ENCODE results near the gene LUC7L. TPM values are rescaled to one million over a fixed set of nuclear protein-coding genes. Genes with fewer than 3 reads are reported as not detected.

The LUC7L gene
- total and polyA plus RNA-seq, 2 of the 8 experiments (the other 6 are each of a cell fraction or from before 2014, with no cell fraction given) = 49.7 to 129 TPM

DNA sequence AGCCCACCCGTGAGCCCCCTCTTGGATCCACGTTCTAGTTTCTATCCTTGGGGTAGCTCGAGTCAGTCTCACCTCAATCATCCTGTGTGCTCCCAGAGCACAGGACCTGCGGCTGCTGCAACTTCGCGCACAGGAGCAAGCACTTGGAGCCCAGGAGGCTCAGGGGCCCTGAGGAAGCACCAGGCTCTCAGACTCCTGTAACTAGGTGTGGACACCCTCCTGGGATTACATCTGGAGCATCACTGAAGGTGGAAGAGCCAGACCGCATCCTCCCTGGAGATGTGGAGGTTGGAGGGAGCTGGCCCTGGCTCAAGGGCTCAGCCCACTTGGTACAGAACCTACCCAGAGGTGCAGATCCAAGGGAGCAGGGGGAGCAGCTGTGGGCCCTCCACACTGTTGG, 46.2 kb downstream of the LUC7L start:
- Histone ChIP-seq H3K4me1 (replicated peaks in 1 of 4; ENCODE audit: control insufficient read depth in 3 of 4, insufficient read depth in 4 of 4, low read length in 3 of 4) (peaks cover 0 to 5% (median 3%) of the 10 kb centered on the region in 4 experiments; a peak in 4 of 7 replicates), H3K79me1 (ENCODE audit: low read depth, low read length) (no peaks in the 10 kb centered on the region; the same call in 1 of the 2 replicates), H3K18ac (ENCODE audit: extremely low read depth, low read length) (no peak overlapping the region), H2AK5ac (ENCODE audit: low read depth, low read length) (no peak overlapping the region), H2BK5ac (ENCODE audit: low read depth, low read length) (no peak overlapping the region), H4K5ac (ENCODE audit: insufficient read length, low read depth, low read length) (no peak overlapping the region), H4K91ac (replicated peaks; ENCODE audit: insufficient read length, low read length) (no peak overlapping the region), H3K36me3 (ENCODE audit: control insufficient read depth in 2 of 4, insufficient read depth in 4 of 4, low read length in 3 of 4) (peaks cover 2 to 10% (median 9%) of the 10 kb centered on the region in 4 experiments; a peak in 6 of 8 replicates), H3K23me2 (ENCODE audit: low read depth, low read length) (peaks cover 9% of the 10 kb centered on the region; the same call in 1 of the 2 replicates), H3K23ac (ENCODE audit: insufficient read length) (no peak overlapping the region), H3K4ac (replicated peaks; ENCODE audit: insufficient read length, low read depth, low read length) (no peak overlapping the region), H2BK15ac (ENCODE audit: low read length) (no peak overlapping the region), H3K4me2 (ENCODE audit: insufficient read depth in 1 of 2, low read depth in 2 of 2, low read length in 2 of 2) (no peak overlapping the region), H3K27me3 (replicated peaks in 1 of 4; ENCODE audit: control insufficient read depth in 3 of 4, extremely low read depth in 1 of 4, insufficient read depth in 3 of 4, low read length in 3 of 4) (peaks cover 21 to 32% (median 28%) of the 10 kb centered on the region in 4 experiments), H2AFZ (ENCODE audit: low read length) (no peak overlapping the region), H2BK12ac (ENCODE audit: low read depth, low read length) (no peak overlapping the region), H3K79me2 (ENCODE audit: control insufficient read depth in 1 of 2, insufficient read depth in 2 of 2, low read length in 2 of 2) (no peaks in the 10 kb centered on the region), H3K4me3 (ENCODE audit: extremely low read depth in 1 of 4, insufficient read depth in 2 of 4, low read depth in 3 of 4, low read length in 4 of 4) (no peak overlapping the region), H2BK120ac (replicated peaks; ENCODE audit: low read depth, low read length) (no peak overlapping the region), H4K20me1 (replicated peaks in 1 of 2; ENCODE audit: control insufficient read depth in 1 of 2, insufficient read depth in 2 of 2, low read length in 2 of 2) (peaks cover 8 to 10% of the 10 kb centered on the region in 2 experiments), H3K56ac (replicated peaks; ENCODE audit: insufficient read length, low read depth, low read length) (no peak overlapping the region), H2BK20ac (ENCODE audit: low read length) (no peak overlapping the region), H3K9ac (replicated peaks in 1 of 4; ENCODE audit: extremely low read depth in 1 of 4, low read depth in 3 of 4, low read length in 3 of 4) (no peak overlapping the region), H4K8ac (ENCODE audit: extremely low read depth, insufficient read depth, low read length) (no peak overlapping the region), H3K9me3 (ENCODE audit: insufficient read depth in 2 of 2, low read depth in 1 of 2, low read length in 1 of 2) (peaks cover 0 to 3% of the 10 kb centered on the region in 2 experiments; a peak in 1 of 4 replicates), H3K27ac (ENCODE audit: low read depth, low read length) (no peak overlapping the region), H3K14ac (ENCODE audit: insufficient read length) (no peak overlapping the region)
- CTCF ChIA-PET (ENCODE audit: partially characterized antibody) = interaction anchor here (1.2 to 4.1 kb wide), 4 partner anchors 9 to 77 kb away, joined by 3 to 41 read pairs (median 4); no protein-coding TSS in a partner anchor
- POLR2A ChIA-PET (ENCODE audit: partially characterized antibody) = interaction anchor here (0.5 to 1.0 kb wide), 4 partner anchors 11 to 46 kb away, joined by 3 read pairs; no protein-coding TSS in a partner anchor
- DNase-seq (ENCODE audit: low read depth in 1 of 2, low spot score in 2 of 2) (no peak), FAIRE-seq (no peak)
- WGBS, 2 experiments (ENCODE audit: extremely low coverage in 1 of 2, insufficient coverage in 1 of 2, insufficient read length in 1 of 2, insufficient replicate concordance in 2 of 2, low coverage in 1 of 2, low lambda C conversion rate in 2 of 2, missing lambda C conversion rate in 1 of 2) = 82% methylated on average over 1 of the region's 7 CpGs; no CpG with 5 or more reads in 1 of the 2 experiments
- TF ChIP-seq EP300 (IDR thresholded peaks at IDR 0.05; ENCODE audit: borderline replicate concordance in 1 of 2, low read depth in 2 of 2, low read length in 2 of 2) (no peak), JUND (IDR thresholded peaks at IDR 0.05; ENCODE audit: low read length) (no peak), RXRA (IDR thresholded peaks at IDR 0.05; ENCODE audit: insufficient read depth, low read depth, low read length) (no peak), KDM1A (IDR thresholded peaks at IDR 0.05; ENCODE audit: borderline replicate concordance, low read length) (no peak), SRF (IDR thresholded peaks at IDR 0.05; ENCODE audit: low read depth, low read length) (no peak), CHD1 (IDR thresholded peaks at IDR 0.05; ENCODE audit: low read depth, low read length) (no peak), CTCF (IDR thresholded peaks at IDR 0.05; ENCODE audit: control extremely low read depth in 1 of 3, insufficient read depth in 1 of 3, low read depth in 1 of 3, low read length in 3 of 3) (no peak), RNF2 (IDR thresholded peaks at IDR 0.05; ENCODE audit: borderline replicate concordance, low read depth, low read length, missing control alignments, poor library complexity, severe bottlenecking) (no peak), NANOG (IDR thresholded peaks at IDR 0.05; ENCODE audit: insufficient read depth, low read depth, low read length, poor library complexity, severe bottlenecking) (no peak), NRF1 (IDR thresholded peaks at IDR 0.05; ENCODE audit: low read depth, low read length) (no peak)
